DOHH2 (cell line): Measurements from ENCODE around the gene BEST3.

Experiments
- H3F3A ChIP-seq: fragments of 200-600 bp; sonication (generic), shearing (Covaris generic); 2 replicates; pipeline ENCODE4 v1.6.0; 2016; ENCODE audit warnings: antibody characterized with exemption, mild to moderate bottlenecking; ENCODE audit not compliant: control insufficient read depth, insufficient read depth
- H3K27ac ChIP-seq: fragments of 200-600 bp; sonication (generic); 2 replicates; pipeline ENCODE4 v1.5.1; 2014; ENCODE audit warnings: low read depth, mild to moderate bottlenecking, low read length, moderate library complexity
- H3K27me3 ChIP-seq: fragments of 200-600 bp; sonication (generic); 2 replicates; pipeline ENCODE4 v1.6.1; 2014; ENCODE audit warnings: mild to moderate bottlenecking, low read length, mixed read lengths; ENCODE audit not compliant: control insufficient read depth
- H3K36me3 ChIP-seq: fragments of 200-600 bp; sonication (generic); 2 replicates; pipeline ENCODE4 v1.6.1; 2014; ENCODE audit warnings: mild to moderate bottlenecking, low read length, moderate library complexity, mixed read lengths; ENCODE audit not compliant: control insufficient read depth
- H3K4me1 ChIP-seq: fragments of 200-600 bp; sonication (generic); 2 replicates; pipeline ENCODE4 v1.6.1; 2014; ENCODE audit warnings: mild to moderate bottlenecking, low read length, mixed read lengths; ENCODE audit not compliant: control insufficient read depth
- H3K4me2 ChIP-seq: fragments of 200-600 bp; sonication (generic); 2 replicates; pipeline ENCODE4 v1.6.0; 2014; ENCODE audit warnings: mild to moderate bottlenecking, low read length, moderate library complexity
- H3K4me3 ChIP-seq: fragments of 200-600 bp; sonication (generic); 2 replicates; pipeline ENCODE4 v1.5.1; 2014; ENCODE audit warnings: mild to moderate bottlenecking, low read length, mixed read lengths
- H3K79me2 ChIP-seq: fragments of 200-600 bp; sonication (generic); 2 replicates; pipeline ENCODE4 v1.6.1; 2014; ENCODE audit warnings: mild to moderate bottlenecking, low read length, mixed read lengths; ENCODE audit not compliant: control insufficient read depth
- H3K9me2 ChIP-seq: fragments of 200-600 bp; sonication (generic); replicated peaks from 2 replicates; pipeline ENCODE4 v1.6.1; 2014; ENCODE audit warnings: mild to moderate bottlenecking, low read length, mixed read lengths; ENCODE audit not compliant: control insufficient read depth
- H3K9me3 ChIP-seq: fragments of 200-600 bp; sonication (generic); 2 replicates; pipeline ENCODE4 v1.6.1; 2014; ENCODE audit warnings: antibody characterized with exemption, low read length, mixed read lengths; ENCODE audit not compliant: control insufficient read depth, insufficient read depth
- H4K20me1 ChIP-seq: fragments of 200-600 bp; sonication (generic); 2 replicates; pipeline ENCODE4 v1.6.0; 2014; ENCODE audit warnings: low read depth, mild to moderate bottlenecking, antibody characterized with exemption, low read length, moderate library complexity; ENCODE audit not compliant: control insufficient read depth, insufficient read depth
- EZH2phosphoT487 ChIP-seq: fragments of 200-600 bp; sonication (generic); IDR thresholded peaks from 2 replicates; pipeline ENCODE4 v1.6.1; 2017; ENCODE audit warnings: borderline replicate concordance, mild to moderate bottlenecking, antibody characterized with exemption, low read length, moderate library complexity, mixed read lengths
- TF ChIP-seq, protein P1 (sequence below): fragments of 200-600 bp; sonication (generic); IDR thresholded peaks from one replicate; pipeline ENCODE4 v1.5.1; 2014; ENCODE audit warnings: antibody characterized with exemption, mild to moderate bottlenecking, low read depth, low read length; ENCODE audit not compliant: poor library complexity, severe bottlenecking

The BEST3 gene

DNA sequence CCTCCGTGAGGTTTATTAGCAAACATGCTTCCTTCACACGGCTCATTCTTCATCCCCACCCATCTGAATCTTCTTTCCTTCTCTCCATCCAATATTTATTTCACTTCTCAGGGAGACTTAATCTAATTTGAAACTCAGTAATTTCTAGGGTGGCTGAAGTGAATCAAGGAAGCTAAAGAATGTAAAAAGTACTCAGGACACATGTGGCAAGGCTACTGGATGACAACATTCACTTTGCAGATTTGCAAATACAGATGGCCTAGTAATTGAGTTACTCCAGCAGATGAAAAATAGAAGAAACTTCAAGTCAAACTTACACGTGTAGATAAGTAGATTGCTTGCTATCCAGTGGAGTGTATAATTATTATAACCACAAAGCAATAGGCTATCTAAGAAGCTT lies 15.4 kb upstream of the BEST3 start:
- H3K27me3 ChIP-seq, result peaks cover 3% of the 10 kb centered on the region; the same call in 1 of the 2 replicates
- no peaks in the 10 kb centered on the region for H3K36me3 ChIP-seq

DNA sequence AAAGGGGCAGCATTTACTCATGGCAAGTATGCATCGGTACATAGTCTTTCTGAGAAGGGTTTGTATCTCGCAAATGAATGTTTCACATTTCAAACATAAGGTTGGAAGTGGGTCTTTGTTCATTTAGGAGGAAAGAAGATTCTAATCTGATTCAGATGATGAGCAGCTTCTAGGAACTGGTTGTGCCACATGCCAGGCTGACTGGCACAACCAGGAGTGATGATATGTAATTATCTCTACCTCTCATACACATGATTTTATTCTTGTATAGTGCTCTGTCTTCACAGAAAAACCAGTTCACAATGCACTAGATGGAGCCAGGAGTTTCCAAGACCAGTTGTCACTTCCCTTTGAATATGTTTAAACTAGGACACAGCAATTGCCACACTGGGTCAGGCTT lies 13.7 kb upstream of the BEST3 start:
- no peaks in the 10 kb centered on the region for H4K20me1 ChIP-seq
- H3K9me2 ChIP-seq, result no peaks in the 10 kb centered on the region
- no peak overlapping the region for H3K4me3 ChIP-seq
- no peak overlapping the region for H3K4me2 ChIP-seq
- no peaks in the 10 kb centered on the region for H3K79me2 ChIP-seq
- no peaks in the 10 kb centered on the region for H3K4me1 ChIP-seq
- H3K27ac ChIP-seq, result no peak overlapping the region
- H3F3A ChIP-seq, result no peaks in the 10 kb centered on the region
- TF ChIP-seq, protein P1, sequence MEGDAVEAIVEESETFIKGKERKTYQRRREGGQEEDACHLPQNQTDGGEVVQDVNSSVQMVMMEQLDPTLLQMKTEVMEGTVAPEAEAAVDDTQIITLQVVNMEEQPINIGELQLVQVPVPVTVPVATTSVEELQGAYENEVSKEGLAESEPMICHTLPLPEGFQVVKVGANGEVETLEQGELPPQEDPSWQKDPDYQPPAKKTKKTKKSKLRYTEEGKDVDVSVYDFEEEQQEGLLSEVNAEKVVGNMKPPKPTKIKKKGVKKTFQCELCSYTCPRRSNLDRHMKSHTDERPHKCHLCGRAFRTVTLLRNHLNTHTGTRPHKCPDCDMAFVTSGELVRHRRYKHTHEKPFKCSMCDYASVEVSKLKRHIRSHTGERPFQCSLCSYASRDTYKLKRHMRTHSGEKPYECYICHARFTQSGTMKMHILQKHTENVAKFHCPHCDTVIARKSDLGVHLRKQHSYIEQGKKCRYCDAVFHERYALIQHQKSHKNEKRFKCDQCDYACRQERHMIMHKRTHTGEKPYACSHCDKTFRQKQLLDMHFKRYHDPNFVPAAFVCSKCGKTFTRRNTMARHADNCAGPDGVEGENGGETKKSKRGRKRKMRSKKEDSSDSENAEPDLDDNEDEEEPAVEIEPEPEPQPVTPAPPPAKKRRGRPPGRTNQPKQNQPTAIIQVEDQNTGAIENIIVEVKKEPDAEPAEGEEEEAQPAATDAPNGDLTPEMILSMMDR, result no peak
- no peak for TF ChIP-seq EZH2phosphoT487
- no peaks in the 10 kb centered on the region for H3K36me3 ChIP-seq
- H3K9me3 ChIP-seq, result no peaks in the 10 kb centered on the region
- peaks cover 3% of the 10 kb centered on the region; the same call in 1 of the 2 replicates for H3K27me3 ChIP-seq

More for the DNA sequence above, 15.4 kb upstream of the BEST3 start:
- H3K9me3 ChIP-seq, result no peaks in the 10 kb centered on the region
- no peaks in the 10 kb centered on the region for H3K9me2 ChIP-seq
- H3K4me2 ChIP-seq, result no peak overlapping the region
- H3K27ac ChIP-seq, result no peak overlapping the region
- TF ChIP-seq, protein P1, result no peak
- no peak for TF ChIP-seq EZH2phosphoT487
- H4K20me1 ChIP-seq, result no peaks in the 10 kb centered on the region
- H3K79me2 ChIP-seq, result no peaks in the 10 kb centered on the region
- no peaks in the 10 kb centered on the region for H3F3A ChIP-seq
- no peak overlapping the region for H3K4me3 ChIP-seq
- no peaks in the 10 kb centered on the region for H3K4me1 ChIP-seq

DNA sequence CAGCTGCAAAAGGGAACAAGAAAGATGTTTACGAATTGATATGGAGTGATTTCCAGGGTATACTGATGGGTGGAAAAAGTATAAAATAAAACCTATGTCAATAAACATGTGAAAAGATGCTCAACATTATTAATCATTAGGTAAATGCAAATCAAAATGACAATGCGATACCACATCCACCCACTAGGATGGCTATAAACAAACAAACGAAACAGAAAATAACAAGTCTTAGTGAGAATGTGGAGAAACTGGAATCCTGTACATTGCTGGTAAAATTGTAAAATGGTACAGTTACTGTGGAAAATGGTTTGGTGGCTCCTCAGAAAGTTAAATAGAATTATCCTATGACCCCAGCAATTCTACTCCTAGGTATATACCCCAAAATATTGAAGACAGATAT lies 9.5 kb upstream of the BEST3 start:
- Histone ChIP-seq H3K4me2 (no peak overlapping the region), H3K36me3 (no peaks in the 10 kb centered on the region), H3K9me2 (no peaks in the 10 kb centered on the region), H3K4me1 (no peaks in the 10 kb centered on the region), H3F3A (no peaks in the 10 kb centered on the region), H4K20me1 (no peaks in the 10 kb centered on the region), H3K27ac (no peak overlapping the region), H3K27me3 (peaks cover 2% of the 10 kb centered on the region; the same call in 1 of the 2 replicates), H3K4me3 (no peak overlapping the region), H3K79me2 (no peaks in the 10 kb centered on the region), H3K9me3 (no peaks in the 10 kb centered on the region)
- TF ChIP-seq, protein P1, result peak; percentile 44
- no peak for TF ChIP-seq EZH2phosphoT487

DNA sequence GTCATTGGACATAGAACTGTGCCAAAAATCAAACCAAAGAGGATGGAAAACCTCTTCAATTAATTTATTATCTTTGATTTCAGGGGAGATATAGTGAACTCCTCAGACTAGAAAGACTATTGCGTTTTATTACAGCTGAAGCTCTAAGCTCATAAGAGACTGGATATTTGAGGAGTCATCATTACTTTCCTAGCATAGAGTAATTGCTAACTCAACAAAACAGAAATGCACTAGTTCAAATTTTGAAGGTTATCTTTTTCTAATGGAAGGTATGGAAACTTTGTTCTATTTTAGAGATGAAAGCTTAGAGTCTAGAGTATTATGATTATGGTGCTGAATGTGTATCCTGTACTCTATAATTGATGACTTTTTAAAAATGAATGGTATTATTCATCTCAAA lies 5.3 kb upstream of the BEST3 start:
- Histone ChIP-seq H3K79me2 (no peaks in the 10 kb centered on the region), H4K20me1 (no peaks in the 10 kb centered on the region), H3K9me2 (no peaks in the 10 kb centered on the region), H3K4me2 (no peak overlapping the region), H3K36me3 (no peaks in the 10 kb centered on the region), H3K9me3 (no peaks in the 10 kb centered on the region), H3K4me3 (no peak overlapping the region), H3K4me1 (no peaks in the 10 kb centered on the region), H3K27ac (no peak overlapping the region), H3F3A (no peaks in the 10 kb centered on the region), H3K27me3 (no peaks in the 10 kb centered on the region)
- TF ChIP-seq, protein P1, result no peak
- no peak for TF ChIP-seq EZH2phosphoT487
